ENCODE data around the gene ESR2.
"Not testable (repeated sequence)": the region's sequence is repeated elsewhere in the genome, so short reads cannot be mapped to it uniquely, and the experiment has no call there.

ESR2 gene

GRCh38 chr14:64221391-64222003, 72.7 kb downstream of the ESR2 start:
- no peak for DNase-seq (ENCODE audit: low read depth in 2 of 2)

- DNase-seq (ENCODE audit: low read depth in 2 of 2), result no peak
Observed at GRCh38 chr14:64220466-64220865, 73.7 kb downstream of the ESR2 start.

DNA sequence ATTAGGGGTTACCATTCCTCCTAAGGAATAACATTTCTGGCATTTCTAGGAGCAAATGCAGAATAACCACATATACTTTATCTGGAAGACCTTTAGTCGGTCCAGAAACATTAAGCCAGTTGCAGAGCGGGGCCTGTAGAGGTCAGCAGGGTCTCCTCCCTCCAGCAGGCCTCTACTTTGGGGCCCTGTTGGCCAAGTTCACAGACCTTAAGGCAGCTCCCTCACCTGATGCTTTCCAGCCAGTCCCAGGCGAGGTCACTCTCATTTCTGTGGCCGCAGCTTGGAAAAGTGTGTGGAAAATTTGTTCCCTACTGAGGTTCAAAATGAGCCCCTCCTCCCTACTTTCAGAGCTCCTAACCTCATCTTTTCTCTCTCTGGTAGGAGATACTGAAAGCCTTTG, 74.1 kb downstream of the ESR2 start:
- DNase-seq (ENCODE audit: low read depth in 2 of 2), result no peak

DNA sequence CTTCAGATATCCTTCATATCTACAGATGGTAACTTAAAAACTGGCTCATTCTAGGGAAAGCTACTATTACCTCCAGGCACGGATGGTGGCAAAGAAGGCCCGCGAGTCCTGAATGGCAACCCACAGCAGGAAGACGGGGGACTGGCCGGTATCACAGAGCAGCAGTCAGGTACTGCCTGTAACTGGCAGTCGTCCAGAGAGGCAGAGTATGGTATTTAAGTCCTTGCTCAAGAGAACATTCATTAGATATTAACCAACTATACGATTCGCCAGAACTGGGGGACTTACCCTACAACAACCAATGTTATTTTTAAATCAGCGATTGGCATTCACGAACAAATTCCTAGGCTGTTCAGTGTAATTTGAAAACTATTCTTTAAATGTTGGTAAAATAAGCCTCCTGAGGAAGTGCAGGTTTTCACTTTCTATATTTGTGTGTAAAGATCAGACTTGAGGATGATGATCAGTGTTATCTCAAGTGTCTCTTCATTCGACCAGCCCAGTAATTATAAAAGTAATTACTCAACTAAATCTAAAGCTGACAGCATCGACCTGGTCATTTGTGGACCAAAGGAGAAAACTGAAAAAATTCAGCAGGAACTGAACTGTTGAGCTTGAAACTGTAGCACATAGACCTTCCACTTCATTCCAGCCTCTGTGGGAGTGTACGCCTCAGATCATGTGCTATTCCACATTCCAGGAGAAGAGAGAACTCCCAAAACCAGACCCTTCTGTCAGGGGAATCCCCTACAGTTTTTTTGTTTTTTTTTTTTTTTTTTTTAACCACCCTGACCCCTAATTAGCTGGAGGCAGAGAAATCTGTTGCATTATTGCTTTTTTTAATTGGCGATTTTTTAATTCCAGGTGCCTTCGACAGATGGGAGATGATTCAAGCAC, 75.6 kb downstream of the ESR2 start:
- DNase-seq (ENCODE audit: low read depth in 2 of 2), result no peak

DNA sequence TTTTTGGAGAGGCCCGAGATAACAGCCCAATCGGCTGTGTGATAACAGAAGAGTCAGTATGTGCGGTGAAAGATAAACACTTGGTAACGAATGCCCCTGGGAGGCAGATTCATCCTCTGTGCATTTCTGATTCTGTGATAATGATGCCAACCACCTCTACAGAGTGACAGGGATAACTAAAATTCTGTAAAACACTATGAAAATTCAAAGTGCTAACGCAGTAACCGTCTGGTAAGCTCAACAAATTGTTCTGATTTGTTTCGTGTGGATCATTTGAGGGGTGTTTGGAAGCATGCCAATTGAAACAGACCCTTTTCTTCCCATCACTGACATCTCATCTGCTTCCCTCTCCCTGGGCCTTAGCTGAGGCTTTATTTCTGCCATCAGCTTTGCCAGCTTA, 76.3 kb downstream of the ESR2 start:
- DNase-seq (ENCODE audit: low read depth in 2 of 2), result no peak

DNA sequence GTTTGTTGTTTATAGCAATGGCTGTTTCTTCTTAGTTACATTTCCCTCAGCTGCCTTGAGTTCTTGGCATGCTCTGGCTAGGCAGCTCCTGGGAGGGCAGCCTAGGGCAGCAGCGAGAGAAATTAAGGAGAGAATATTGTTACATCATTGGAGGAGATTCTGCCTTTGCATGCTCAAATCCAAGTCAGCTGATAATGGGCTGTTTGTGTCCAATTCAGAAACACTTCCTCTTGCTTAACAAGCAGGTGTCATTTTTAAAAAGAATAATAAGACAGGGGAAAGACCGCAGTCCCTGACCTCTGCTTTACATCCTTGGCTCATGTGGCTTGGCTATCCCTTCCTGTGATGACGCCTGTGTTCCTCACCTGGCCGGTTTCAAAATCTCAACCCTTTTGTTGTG, 76.9 kb downstream of the ESR2 start:
- no peak for DNase-seq (ENCODE audit: low read depth in 2 of 2)

GRCh38 chr14:64215978-64216377, 78.2 kb downstream of the ESR2 start:
- DNase-seq (ENCODE audit: low read depth in 2 of 2), result no peak

- no peak for DNase-seq (ENCODE audit: low read depth in 2 of 2)
Observed at GRCh38 chr14:64215274-64215673, 78.9 kb downstream of the ESR2 start.

DNA sequence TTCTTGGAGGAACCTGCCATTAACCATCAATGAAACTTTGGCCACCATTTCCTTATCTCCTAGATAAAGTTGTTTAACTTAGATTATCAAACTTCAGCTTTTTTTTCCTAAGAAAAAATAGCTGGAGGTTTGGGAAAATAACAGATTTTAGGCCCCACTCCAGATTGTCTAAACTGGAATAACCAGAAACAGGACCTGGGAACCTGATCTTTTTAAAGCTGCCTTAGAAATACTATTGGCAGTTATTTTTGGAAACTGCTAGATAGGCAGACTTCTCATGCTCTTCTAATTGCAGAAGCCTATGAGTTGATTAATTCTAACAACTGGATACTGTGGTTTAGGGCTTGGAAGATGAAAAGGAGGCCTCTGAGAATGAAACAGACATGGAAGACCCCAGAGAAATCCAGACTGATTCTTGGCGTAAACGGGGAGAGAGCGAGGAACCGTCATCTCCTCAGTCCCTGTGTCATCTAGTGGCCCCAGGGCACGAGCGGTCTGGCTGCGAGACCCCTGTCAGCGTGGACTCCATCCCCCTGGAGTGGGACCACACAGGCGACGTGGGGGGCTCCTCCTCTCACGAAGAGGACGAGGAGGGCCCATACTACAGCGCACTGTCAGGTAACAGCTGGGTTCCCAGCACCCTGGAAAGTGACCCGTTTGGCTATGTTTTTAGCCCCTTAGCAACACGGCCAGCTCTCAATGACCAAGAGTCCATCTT, 80.2 kb downstream of the ESR2 start:
- DNase-seq (ENCODE audit: low read depth in 2 of 2), result no peak

GRCh38 chr14:64213086-64213485, 81.1 kb downstream of the ESR2 start:
- no peak for DNase-seq (ENCODE audit: low read depth in 2 of 2)

DNA sequence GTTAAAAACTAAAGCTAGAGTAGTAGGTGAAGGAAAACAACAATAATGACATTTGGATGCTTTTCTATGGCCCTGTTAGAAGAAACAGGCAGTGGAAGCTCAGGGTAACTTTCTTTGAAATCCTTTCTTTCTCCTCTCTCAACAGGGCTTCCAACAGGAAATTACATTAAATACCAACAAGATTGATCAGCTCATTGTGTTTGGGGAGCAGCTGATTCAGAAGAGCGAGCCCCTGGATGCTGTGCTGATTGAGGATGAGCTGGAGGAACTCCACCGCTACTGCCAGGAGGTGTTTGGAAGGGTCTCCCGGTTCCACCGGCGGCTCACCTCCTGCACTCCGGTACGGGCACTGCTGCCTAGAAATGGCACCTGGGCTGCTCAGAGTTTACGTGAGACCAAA, 81.5 kb downstream of the ESR2 start:
- DNase-seq (ENCODE audit: low read depth in 2 of 2), result no peak

DNA sequence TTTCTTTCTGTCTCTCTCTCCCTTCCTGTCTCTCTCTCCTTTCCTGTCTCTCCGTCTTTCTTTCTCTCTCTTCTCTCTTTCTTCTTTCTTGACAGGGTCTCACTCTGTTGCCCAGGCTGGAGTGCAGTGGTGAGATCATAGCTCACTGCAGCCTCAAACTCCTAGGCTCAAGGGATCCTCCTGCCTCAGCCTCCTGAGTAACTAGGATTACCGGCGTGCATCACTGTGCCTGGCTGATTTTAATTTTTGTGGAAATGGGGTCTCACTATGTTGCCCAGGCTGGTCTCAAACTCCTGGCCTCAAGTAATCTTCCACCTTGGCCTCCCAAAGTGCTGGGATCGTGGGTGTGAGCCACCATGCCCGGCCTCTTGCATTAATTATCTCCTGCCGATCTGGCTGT, 83.3 kb downstream of the ESR2 start:
- DNase-seq (ENCODE audit: low read depth in 2 of 2), result not testable (repeated sequence)

GRCh38 chr14:64210216-64210615, 84.0 kb downstream of the ESR2 start:
- no peak for DNase-seq (ENCODE audit: low read depth in 2 of 2)

- DNase-seq (ENCODE audit: low read depth in 2 of 2), result no peak
Observed at GRCh38 chr14:64209444-64210131, 84.6 kb downstream of the ESR2 start.

GRCh38 chr14:64208981-64209380, 85.2 kb downstream of the ESR2 start:
- no peak for DNase-seq (ENCODE audit: low read depth in 2 of 2)

- DNase-seq (ENCODE audit: low read depth in 2 of 2), result no peak
Observed at GRCh38 chr14:64208261-64208660, 85.9 kb downstream of the ESR2 start.

GRCh38 chr14:64203366-64204006, 90.7 kb downstream of the ESR2 start:
- DNase-seq (ENCODE audit: low read depth in 2 of 2), result no peak

- DNase-seq (ENCODE audit: low read depth in 2 of 2), result no peak
Observed at GRCh38 chr14:64202716-64203115, 91.5 kb downstream of the ESR2 start.

- no peak for DNase-seq (ENCODE audit: low read depth in 2 of 2)
Observed at GRCh38 chr14:64201921-64202545, 92.1 kb downstream of the ESR2 start.

DNA sequence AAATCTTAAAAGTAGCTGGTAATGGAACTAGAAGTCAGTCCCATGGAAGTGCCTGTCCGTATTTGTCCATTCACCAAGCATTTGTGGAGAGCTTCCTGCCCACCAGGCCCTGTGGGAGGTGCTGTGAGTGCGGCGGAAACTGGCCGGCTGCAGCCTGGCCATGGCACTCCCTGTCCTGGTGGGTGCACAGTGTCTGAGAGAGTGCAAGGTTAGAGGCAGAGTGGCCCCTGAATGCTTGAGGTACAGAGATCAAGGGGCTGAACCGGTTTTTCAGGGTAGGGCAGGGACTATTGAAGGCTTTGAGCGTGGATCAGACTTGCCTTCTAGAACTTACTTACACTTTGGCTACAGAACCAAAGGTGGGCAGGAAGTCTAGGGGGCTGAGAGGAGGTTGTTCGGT, 92.9 kb downstream of the ESR2 start:
- DNase-seq (ENCODE audit: low read depth in 2 of 2), result no peak

GRCh38 chr14:64200170-64200569, 94.0 kb downstream of the ESR2 start:
- DNase-seq (ENCODE audit: low read depth in 2 of 2), result no peak
